Measurements from ENCODE around the gene TMEM87B.

- no peak for TF ChIP-seq SIX5 (IDR thresholded peaks at IDR 0.05; ENCODE audit: low read depth, low read length, severe bottlenecking)
- TF ChIP-seq CTCF (IDR thresholded peaks at IDR 0.05 in 2 of 3, conservative IDR thresholded peaks at IDR 0.05 in 1 of 3; ENCODE audit: control insufficient read depth in 2 of 3, extremely low read depth in 1 of 3, insufficient read depth in 1 of 3, low read depth in 3 of 3, low read length in 3 of 3): no peak
- no peak for TF ChIP-seq MAX (IDR thresholded peaks at IDR 0.05; ENCODE audit: low read depth, low read length)
- no peak for TF ChIP-seq POLR2A (IDR thresholded peaks at IDR 0.05; ENCODE audit: low read depth, low read length)
- no peak for TF ChIP-seq ESRRA (IDR thresholded peaks at IDR 0.05; ENCODE audit: low read length)
- no peak for TF ChIP-seq NRF1 (conservative IDR thresholded peaks at IDR 0.05; ENCODE audit: low read depth, low read length)
- TF ChIP-seq JUND (IDR thresholded peaks at IDR 0.05; ENCODE audit: low read depth, low read length): no peak
- no peak for TF ChIP-seq SMC3 (IDR thresholded peaks at IDR 0.05; ENCODE audit: borderline replicate concordance, low read length)
- no peak for TF ChIP-seq EZH2 (IDR thresholded peaks at IDR 0.05; ENCODE audit: borderline replicate concordance, control insufficient read depth, low read depth, low read length)
- no peak for TF ChIP-seq CBX5 (IDR thresholded peaks at IDR 0.05; ENCODE audit: low read depth)
Measured at GRCh38 chr2:112024896-112025491, 30.1 kb upstream of the TMEM87B start.
